ENCODE results near the gene SF3B4.

The SF3B4 gene

DNA sequence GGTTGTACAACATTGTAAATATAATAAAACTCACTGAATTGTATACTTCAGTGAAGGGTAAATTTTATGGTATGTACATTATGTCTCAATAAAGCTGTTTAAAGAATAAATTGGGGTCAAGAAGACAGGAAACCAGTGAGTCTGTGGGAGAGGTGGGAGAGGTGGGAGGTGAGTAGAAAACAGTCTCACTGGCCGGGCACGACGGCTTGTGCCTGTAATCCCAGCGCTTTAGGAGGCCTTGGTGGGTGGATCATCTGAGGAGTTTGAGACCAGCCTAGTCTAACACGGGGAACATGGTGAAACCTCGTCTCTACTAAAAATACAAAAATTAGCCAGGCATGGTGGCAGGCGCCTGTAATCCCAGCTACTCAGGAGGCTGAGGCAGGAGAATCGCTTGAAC lies 4.9 kb upstream of the SF3B4 start:
- DNase-seq (ENCODE audit: low read depth in 2 of 2), result no peak

DNA sequence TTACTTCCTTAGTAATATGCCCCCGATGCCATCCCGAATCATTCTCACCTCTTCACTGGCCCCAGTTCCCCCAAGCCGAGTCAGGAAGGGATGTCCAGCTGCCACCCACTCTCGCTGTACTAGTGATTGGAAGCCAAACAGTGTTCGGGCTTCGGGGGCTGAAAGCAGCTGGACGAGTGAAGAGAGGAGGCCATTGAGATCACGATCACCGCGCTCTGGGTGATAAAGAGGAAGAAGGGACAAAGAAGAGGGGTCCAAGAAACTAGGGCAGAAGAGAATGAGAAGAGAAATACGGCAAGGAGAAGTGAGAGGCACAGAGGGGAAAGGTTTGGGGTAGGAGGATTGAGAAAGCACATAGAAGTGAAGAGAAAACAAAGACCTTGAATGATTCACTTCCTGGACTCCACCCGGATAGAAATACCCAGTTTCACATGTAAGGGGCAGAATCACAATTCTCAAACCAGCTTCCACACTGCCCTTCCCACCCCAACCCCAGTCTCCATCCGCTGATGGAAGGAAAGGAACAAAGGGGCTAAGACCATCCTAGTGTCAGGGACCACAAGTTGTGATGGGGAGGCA lies 3.7 kb upstream of the SF3B4 start:
- no peak for DNase-seq (ENCODE audit: low read depth in 2 of 2)

DNA sequence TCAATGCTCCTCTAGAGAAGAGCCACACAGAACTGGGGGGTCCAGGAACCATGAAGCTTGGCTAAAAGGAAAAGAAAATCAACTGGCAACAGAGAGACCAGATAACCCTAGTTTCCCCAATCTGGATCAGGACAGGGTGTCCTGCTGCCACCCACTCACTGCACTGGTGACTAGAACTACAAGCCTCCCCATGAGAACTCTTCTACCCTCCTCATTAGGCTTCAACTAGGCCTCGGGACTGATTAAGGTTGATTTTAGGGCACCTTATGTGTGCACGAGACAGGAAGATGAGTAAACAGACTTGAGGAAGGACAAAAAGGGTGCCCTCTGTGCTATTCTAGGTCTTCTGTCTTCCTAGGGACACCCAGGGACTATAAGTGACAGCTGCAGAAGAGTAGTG lies 2.3 kb upstream of the SF3B4 start:
- DNase-seq (ENCODE audit: low read depth in 2 of 2), result no peak

DNA sequence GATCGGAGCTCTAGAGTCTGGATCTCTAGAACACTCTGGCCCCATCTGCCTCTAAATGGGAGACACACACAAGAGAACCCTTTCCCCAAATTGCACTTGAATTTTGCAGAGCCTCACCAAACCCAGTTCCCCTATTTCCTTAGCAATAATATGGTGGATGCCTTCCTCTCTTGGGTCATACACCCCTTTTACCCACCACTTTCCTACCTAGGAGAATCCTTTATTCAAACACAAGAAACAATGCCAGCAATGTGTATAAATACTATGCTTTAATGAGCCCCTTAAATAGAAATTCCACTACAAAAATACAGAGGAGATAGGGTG lies 760 bp upstream of the SF3B4 start:
- DNase-seq (ENCODE audit: low read depth in 2 of 2), result no peak

DNA sequence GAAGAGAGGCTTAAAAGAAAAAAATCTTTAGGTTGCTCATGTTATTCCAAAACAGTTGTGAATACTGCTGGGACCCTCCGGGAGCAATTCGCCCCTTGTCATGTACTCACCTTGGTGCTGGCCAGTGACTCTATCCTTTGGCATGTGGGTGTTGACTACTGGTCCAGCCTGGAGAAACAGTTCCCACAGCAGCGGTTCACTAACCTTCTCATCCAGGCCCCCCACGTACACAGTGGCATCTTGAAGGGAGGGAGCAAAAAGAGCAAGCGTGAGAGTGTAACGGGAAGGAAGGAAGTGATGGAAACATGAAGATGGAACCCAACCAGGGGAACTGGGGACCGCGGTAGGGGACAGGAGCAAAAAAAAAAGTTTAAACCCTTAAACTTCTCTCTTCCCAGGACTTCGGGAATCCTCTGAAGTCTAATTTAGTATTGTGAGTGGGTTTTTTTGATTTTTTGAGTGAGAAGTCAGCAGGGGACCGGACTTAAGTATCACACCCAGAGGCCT lies 494 bp downstream of the SF3B4 start:
- DNase-seq (ENCODE audit: low read depth in 2 of 2), result no peak

DNA sequence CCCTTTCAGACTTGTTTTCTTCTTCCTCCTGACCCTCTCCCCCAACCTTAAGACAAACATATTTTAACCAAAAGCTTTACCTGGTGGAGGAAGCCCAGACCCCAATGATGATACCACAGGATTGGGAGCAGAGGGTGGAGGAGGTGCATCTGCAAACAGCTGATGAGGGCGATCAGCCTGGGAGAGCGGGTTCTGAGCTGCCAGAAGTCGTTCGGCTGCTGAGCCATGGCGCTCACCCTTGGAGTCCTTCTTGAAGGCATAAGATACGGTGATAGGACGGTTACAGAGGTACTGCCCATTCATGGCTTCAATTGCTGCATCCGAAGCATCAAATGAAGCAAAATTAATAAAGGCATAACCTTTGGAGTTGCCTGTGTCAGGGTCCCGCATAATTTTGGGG lies 1.3 kb downstream of the SF3B4 start:
- no peak for DNase-seq (ENCODE audit: low read depth in 2 of 2)

DNA sequence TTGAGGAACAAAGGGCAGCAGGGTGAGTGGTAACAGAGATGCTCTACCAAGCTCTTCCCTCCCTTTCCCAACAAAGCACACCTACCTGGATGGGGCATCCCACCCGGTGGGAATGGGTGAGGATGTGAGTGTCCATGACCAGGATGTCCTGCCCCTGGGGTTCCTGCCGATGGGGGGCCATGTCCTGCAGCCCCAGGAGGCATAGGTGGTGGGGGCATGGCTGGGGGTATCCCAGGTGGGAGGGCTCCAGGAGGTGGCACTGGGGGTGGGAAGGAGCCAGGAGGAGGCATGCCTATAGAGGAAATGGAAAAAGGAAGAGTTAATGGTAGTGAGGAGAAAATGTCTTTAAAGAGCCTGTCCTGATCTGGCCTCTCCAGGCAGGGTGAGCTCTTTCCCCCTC lies 1.9 kb downstream of the SF3B4 start:
- DNase-seq (ENCODE audit: low read depth in 2 of 2), result no peak

DNA sequence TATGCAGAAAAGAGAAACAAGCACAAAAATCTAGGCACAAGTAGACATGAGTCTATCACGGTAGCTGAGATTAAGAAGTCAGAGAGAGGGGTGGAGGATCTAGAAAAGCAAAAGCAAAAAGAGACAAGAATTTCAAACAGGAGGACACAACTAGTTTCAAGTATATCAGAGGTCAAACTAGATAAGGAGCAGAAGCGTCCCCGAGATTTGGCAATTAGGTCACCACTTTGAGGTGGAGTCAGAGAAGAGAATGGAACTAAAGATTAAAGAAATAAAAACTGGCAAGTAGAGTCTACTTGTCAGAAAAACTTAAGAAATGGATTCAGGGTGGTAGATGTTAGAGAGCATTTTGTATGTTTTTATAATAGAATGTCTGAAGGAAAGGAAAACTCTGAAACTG lies 2.3 kb downstream of the SF3B4 start:
- DNase-seq (ENCODE audit: low read depth in 2 of 2), result no peak

DNA sequence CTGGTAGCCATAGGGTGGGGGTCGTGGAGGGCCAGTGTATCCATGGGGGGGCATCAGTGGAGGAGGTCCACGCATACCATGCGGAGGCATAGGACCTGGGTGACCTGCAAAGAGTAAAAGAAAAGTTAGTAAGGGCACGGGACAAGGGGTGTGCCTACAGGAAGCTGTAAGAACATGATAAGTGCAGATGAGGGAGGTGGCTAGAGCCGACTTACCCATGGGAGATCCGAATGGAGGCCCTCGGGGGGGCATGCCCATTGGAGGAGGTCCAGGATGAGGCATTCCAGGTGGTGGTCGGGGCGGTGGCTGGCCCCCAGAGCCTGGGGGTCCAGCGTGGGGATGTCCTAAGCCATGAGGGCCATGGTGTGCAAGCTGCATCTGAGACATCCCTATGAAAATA lies 4.0 kb downstream of the SF3B4 start:
- DNase-seq (ENCODE audit: low read depth in 2 of 2), result no peak

DNA sequence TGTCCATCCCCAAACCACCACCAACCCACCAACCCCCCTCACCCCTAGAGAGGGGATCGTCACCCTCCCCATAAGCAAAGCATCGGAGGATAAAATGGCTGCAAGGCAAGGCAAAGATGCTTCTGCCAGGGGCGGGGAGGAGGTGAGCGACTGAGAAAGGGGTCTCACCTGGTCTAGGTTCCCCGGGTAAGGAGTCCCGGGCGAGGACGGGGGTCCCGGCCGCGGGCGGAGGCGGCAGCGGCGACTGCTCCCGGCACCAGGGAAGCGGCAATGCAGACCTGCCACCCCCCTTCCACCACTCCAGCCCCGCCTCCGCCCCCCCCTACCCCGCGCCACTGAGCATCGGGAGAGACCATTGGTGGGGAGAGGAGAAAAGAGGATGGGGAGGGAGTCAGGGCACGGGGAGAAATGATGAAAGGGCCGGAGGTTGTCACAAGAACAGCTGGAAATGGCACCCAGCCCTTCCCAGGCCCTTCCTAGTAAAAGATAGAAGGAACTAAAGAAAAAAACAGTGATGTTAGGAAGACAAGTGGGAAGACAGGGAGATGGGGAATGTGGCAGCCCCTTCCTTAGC lies 9.9 kb downstream of the SF3B4 start, which contains the start of gene SV2A:
TSS of gene SV2A (minus strand) at position 274 of the 574 bp plus-strand sequence. CDS start 4,004 bp downstream, outside the sequence.
- DNase-seq (ENCODE audit: low read depth in 2 of 2), result peak; percentile 5 to 15

DNA sequence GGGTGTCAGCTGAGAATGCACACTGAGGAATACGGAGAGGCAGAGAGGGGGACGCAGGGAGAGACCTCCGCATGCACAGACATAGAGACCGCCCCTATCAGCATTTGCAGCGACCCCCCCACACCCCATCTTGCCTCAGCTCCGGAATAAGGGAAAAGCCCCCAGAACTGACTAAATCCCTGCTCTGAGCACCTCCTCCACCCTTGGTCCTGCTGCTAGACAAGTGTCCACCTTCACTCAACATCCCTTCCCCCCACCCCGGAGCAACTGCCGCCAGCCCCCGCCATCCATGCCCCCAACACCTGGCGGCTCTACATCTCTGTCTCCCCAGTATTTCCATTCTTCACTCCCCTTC lies 10.7 kb downstream of the SF3B4 start:
- DNase-seq (ENCODE audit: low read depth in 2 of 2), result no peak

DNA sequence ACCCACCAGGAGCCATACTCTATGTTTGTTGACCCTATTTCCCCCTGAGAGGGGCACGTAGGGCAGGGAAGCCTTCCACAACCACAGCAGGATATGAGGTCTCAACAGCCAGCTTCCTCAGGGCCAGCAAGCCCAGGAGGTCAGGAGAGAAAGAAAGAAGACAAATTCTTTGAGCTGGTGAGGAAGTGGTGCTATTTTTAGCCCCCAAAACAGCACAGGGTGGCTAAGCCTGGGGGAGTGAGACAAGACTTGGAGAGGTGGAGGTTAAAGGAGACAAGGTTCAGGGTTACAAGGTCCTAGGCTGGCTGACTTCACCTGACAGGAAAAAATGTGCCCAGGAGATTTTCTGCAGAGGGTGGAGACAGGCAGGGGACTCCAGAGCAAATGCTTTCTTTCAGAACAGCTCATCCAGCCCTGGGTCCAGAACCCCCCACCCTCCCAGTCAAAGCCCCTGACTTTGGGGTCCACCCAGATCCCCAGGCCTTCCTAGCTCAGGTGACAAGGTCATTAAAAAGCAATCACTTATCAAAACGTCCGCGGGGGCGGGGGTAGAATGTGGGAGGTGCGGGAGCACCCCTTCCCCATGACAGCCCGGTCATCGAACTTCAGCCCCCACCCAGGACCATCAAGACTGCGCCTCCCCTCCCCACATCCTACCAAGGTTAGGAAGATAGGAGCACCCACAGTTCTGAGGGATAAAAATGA lies 11.3 kb downstream of the SF3B4 start:
- DNase-seq (ENCODE audit: low read depth in 2 of 2), result no peak

DNA sequence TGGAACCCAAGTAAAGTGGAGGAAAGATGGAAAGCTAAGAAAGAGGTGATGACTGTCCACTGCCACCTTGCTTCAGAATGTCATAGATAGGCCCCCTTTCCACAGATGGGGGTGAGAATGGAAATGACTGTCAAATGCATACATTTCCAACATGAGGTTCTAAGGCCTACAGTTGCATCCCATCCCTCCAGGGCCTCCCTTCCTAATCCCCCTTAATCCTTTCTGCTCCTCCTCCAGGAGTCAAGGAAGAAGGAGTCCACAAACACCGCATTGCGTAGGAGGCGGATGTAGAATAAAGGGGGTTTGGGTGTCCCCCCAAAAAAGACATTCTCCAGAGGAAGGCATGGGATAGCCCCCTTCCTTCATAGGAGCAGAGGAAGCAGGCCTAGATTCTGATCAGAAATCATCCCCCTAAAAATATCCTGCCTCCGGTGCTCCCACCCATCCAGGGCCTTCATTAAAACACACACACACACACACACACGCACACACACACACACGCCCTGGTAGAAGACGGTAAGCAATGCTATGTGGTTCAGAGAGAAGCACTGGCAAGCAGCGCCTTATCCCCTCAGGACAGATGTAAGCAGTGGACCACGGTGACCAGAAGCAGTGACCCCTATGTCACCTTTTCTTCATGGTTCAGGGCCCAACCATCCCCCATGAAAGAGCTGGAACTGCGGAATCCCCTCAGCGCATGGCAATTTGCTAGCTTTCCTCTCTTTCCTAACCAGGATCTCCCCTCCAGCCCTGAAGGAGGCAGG lies 12.0 kb downstream of the SF3B4 start:
- no peak for DNase-seq (ENCODE audit: low read depth in 2 of 2)

DNA sequence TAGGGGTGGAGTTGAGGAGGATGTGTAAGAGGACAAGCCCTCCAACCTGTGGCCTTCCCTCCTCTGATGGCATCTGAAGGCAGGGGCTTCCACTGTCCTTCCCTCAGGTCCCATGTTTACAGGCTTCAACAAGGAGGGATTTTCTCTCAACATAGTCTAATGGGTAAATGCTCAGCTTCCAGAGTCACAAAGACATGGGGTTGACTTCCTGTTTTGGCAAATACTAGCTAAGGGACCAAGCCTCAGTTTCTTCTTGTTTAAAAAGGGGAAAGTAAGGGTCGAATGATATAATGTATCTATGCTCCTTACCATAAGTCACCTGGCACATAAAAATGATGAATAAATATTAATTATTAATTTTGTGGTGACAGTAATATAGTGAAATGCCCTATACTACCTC lies 13.1 kb downstream of the SF3B4 start:
- DNase-seq (ENCODE audit: low read depth in 2 of 2), result no peak

DNA sequence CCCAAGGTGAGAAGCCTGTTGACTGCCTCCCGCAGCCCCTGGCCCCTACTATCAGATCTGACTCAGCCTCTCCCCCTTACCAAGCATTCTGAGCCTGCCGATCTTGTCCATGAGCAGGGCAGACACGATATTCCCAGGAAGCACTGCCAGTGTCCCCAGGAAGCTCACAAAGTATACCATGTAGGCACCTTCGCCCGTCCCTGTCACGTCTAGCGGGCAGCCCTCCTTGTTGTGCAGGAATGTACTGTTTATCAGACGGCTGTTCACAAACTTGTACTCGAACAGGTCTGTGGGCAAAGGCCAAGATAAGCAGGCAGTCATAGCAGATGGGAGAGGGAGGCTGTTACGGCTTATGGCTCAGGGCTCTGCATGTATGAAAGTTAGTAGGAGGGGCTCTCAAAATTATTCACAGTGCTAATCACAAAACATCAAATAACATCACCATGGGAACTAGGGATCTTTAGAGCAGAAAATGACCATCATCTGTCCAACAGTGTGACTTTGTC lies 21.0 kb downstream of the SF3B4 start:
- DNase-seq (ENCODE audit: low read depth in 2 of 2), result no peak

DNA sequence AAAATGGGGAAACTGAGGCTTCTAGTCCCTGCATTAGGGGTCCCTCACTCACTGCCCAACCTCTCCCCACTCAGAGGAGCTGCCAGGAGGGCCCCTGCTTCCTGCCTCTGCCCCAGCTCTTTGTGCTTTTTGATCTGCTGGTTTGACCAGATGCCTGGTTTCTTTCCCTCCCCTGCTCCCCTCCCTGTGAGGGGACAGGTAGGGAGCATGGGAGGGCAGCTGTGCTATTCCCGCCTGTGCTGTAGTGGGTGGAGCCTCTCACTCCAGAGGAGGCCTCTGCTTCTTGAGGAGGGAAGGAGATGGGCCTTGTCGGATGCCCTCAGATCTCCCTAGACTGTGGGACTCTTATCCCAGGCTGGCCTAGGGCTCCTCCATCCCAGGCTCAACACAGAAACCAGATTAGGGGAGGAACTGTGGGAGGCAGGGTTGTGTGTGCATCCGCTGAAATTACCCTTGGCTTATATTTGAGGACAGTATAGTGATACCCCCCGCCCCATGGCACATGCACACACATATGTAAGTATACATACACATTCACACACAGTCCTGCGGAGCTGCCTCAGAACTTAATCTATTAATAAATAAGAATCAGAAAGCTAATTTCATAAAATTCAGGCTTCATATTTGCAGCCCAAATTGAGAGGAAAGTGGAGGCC lies 23.6 kb downstream of the SF3B4 start:
- no peak for DNase-seq (ENCODE audit: low read depth in 2 of 2)

DNA sequence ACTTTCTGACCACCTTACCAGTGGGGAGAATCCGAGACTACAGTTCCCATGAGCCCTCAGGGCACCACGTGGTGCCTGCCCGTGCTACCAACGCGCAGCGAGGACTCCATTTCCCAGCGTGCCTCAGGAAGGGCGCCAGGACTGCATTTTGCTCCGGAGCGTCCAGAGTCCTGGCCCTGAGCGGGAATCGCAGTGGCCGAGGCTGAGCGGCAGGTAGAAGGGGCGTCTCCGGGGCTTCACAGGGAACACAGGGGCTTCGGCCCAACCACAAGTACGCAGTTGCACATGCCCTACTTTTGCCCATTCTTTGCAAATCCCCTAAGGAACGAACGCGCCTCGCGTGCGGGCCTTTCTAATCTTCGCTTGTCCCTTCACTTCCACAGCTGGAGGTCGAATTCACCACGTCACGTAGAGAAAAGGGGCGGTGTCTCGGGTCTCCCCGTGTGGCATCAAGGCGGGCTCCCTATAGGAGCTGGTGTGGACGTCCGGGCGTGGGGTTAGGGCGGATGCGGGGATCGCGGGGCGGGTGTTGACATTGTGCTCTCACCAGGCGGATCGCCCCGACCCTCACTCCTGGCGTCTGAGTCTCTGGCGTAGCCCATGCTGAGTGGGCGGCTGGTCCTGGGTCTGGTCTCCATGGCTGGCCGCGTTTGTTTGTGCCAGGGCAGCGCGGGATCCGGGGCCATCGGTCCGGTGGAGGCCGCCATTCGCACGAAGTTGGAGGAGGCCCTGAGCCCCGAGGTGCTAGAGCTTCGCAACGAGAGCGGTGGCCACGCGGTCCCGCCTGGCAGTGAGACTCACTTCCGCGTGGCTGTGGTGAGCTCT lies 27.9 kb downstream of the SF3B4 start, which contains the start of gene BOLA1:
TSS of gene BOLA1 (plus strand) at position 109 of the 825 bp plus-strand sequence. CDS start at position 601, 492 bp downstream.
- DNase-seq (ENCODE audit: low read depth in 2 of 2), result peak; percentile 60 to 68

DNA sequence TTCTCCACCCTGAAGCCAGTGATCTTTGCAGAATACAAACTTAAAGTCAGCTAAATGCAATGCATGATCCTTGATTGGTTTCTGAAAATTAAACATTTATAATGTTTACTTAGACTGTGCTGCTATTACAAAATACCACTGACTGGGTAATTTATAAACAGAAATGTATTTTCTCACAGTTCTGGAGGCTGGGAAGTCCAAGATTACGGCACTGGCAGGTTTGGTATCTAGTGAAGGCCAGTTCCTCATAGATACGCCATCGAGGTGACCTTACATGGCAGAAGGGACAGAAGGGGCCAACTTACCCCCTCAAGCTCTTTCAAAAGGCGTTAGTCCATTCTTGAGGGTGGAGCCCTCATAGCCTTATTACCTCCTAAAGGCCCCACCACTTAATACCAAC lies 31.0 kb downstream of the SF3B4 start:
- DNase-seq (ENCODE audit: low read depth in 2 of 2), result no peak

DNA sequence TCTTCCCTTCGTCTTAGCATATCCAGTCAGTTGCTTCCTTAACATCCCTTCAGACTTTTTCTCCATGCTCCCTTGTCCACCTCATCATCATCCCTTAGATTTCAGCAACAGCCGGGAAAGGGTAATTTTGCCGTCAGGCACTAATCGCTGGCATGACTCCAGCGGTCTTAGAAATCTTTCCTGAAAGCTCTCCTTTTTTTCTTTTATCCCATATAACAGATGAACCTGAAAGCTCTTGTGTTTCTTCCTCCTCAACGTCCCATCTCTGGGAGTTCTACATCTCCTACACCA lies 38.7 kb downstream of the SF3B4 start:
- DNase-seq (ENCODE audit: low read depth in 2 of 2), result no peak

DNA sequence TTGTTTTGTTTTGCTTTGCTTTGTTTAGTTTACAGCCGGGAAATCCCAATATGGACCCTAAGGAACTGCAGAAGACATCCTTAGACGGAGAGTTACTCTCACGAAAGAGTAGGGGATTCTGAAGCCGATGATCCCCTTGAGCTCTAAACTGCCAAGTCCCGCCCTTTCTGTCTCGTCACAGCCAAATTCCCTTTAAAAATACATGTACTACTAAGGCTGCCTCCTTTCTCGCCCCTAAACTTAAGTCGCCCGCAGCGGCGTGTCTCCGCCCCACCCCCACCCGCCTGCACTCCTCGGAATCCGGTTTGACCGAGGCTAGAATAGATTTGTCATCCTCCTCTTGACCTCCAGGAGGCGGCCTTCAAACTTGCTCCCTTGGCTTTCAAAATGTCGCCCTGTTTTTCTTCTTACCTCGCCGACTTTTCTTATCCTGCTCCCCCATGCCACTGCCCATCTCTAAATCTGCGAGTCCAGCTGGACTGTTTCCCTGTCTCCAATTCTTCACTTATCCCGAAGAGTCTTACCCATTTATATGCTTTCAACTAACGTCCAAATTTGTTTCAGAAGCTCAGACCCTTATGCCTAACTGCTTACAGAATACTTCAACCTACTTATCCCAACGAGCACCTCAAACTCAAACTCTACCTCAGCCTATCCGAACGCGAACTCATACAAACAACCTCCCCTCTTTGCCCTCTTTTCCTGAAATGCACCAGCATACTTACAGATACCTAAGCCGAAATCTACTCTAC lies 39.2 kb downstream of the SF3B4 start:
- peak in 1 of 2 donors; percentile 55 for DNase-seq (ENCODE audit: low read depth in 2 of 2)
